Measurements from ENCODE around the gene MAGOH. TPM values are rescaled to one million over a fixed set of nuclear protein-coding genes. Genes with fewer than 3 reads are reported as not detected.

The MAGOH gene
- total and polyA plus RNA-seq, 2 of the 13 experiments (the other 11 are each of a cell fraction or from before 2014, with no cell fraction given), result 24.1 to 87.0 TPM

DNA sequence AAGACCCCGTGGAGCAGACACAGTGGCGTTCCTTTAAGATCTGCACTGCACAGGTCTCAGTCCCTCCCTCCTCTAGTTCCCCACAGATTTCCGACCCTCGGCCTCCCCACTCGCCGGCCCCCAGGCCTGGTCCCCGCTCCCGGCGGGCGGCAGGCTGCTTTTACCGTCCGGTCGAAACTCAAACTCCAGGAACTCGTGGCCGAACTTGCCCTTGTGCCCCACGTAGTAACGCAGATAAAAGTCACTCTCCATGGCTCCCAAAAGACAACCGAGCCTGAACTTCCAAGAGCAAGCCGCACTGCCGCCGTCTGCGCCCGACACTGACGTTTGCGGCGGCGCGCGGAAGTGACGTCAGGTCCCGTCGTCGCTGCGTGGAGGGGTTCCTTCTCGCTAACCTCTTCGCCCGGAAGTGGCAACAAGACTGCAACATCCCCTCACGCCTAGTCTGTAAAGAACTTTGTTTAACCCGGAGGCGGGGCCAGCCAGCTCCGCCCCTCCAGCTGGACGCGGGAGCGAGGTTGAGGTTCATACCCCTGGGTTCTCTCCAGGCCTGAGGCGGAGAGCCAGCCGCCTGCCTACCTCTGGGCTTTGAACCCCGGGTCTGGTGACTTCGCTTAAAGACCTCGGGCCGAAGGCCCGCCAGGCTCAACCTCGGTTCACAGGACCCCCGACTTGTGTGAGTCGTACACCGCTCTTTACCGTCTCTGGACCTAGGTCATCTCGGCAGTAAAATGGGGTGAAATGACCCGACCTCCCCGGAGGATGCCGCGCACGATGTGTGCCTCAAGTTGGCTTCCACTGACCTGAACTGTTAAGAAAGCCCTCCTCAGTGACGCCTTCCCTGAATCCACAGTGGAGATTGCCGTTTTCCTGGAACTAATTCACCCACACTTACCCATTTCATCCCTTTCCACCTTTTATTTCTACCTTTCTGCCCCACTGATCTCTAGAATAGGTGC lies at the start of gene MAGOH (continued):
- TF ChIP-seq SMAD1 (CRISPR knock-in tag; IDR thresholded peaks at IDR 0.05; ENCODE audit: borderline replicate concordance, low read depth) (peak; percentile 70; the same call in 1 of the 2 replicates), MBD4 (IDR thresholded peaks at IDR 0.05; ENCODE audit: borderline replicate concordance, low read length) (no peak), FOXO1 (CRISPR knock-in tag; IDR thresholded peaks at IDR 0.05) (peak; percentile 79), RXRB (CRISPR knock-in tag; IDR thresholded peaks at IDR 0.05; ENCODE audit: borderline replicate concordance) (peak; percentile 56; the same call in 1 of the 2 replicates), NR2F2 (IDR thresholded peaks at IDR 0.05; ENCODE audit: borderline replicate concordance, low read depth) (no peak), ZMYM3 (CRISPR knock-in tag; IDR thresholded peaks at IDR 0.05) (no peak), IRX3 (CRISPR knock-in tag; IDR thresholded peaks at IDR 0.05; ENCODE audit: borderline replicate concordance, low read depth) (peak; percentile 60; the same call in 1 of the 2 replicates), SP4 (CRISPR knock-in tag; IDR thresholded peaks at IDR 0.05) (peak; percentile 92), NFATC3 (CRISPR knock-in tag; IDR thresholded peaks at IDR 0.05) (no peak), BRD4 (CRISPR knock-in tag; IDR thresholded peaks at IDR 0.05) (peak; percentile 67; the same call in 1 of the 2 replicates), SRSF9 (IDR thresholded peaks at IDR 0.05; ENCODE audit: borderline replicate concordance, insufficient read depth, low read depth, low read length, poor library complexity, severe bottlenecking) (no peak), RBM22 (optimal IDR thresholded peaks at IDR 0.05; ENCODE audit: low read length) (no peak), ZNF781 (CRISPR knock-in tag; IDR thresholded peaks at IDR 0.05; ENCODE audit: borderline replicate concordance, not compliant biosample characterization) (no peak), MAF1 (CRISPR knock-in tag; IDR thresholded peaks at IDR 0.05; ENCODE audit: borderline replicate concordance) (no peak), ZFY (CRISPR knock-in tag; IDR thresholded peaks at IDR 0.05) (peak; percentile 98), BRCA1 (CRISPR knock-in tag; IDR thresholded peaks at IDR 0.05) (0 out of 2 replicates have a peak, but pooled peaks have one; percentile 62), MIXL1 (CRISPR knock-in tag; IDR thresholded peaks at IDR 0.05) (peak; percentile 54; the same call in 1 of the 2 replicates), ZNF678 (CRISPR knock-in tag; IDR thresholded peaks at IDR 0.05) (no peak), ZNF253 (CRISPR knock-in tag; IDR thresholded peaks at IDR 0.05; ENCODE audit: borderline replicate concordance) (no peak)
- TF ChIP-seq, protein P1, sequence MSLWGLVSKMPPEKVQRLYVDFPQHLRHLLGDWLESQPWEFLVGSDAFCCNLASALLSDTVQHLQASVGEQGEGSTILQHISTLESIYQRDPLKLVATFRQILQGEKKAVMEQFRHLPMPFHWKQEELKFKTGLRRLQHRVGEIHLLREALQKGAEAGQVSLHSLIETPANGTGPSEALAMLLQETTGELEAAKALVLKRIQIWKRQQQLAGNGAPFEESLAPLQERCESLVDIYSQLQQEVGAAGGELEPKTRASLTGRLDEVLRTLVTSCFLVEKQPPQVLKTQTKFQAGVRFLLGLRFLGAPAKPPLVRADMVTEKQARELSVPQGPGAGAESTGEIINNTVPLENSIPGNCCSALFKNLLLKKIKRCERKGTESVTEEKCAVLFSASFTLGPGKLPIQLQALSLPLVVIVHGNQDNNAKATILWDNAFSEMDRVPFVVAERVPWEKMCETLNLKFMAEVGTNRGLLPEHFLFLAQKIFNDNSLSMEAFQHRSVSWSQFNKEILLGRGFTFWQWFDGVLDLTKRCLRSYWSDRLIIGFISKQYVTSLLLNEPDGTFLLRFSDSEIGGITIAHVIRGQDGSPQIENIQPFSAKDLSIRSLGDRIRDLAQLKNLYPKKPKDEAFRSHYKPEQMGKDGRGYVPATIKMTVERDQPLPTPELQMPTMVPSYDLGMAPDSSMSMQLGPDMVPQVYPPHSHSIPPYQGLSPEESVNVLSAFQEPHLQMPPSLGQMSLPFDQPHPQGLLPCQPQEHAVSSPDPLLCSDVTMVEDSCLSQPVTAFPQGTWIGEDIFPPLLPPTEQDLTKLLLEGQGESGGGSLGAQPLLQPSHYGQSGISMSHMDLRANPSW (CRISPR knock-in tag; IDR thresholded peaks at IDR 0.05; ENCODE audit: borderline replicate concordance), result peak; percentile 74; the same call in 1 of the 2 replicates
- TF ChIP-seq, protein P2, sequence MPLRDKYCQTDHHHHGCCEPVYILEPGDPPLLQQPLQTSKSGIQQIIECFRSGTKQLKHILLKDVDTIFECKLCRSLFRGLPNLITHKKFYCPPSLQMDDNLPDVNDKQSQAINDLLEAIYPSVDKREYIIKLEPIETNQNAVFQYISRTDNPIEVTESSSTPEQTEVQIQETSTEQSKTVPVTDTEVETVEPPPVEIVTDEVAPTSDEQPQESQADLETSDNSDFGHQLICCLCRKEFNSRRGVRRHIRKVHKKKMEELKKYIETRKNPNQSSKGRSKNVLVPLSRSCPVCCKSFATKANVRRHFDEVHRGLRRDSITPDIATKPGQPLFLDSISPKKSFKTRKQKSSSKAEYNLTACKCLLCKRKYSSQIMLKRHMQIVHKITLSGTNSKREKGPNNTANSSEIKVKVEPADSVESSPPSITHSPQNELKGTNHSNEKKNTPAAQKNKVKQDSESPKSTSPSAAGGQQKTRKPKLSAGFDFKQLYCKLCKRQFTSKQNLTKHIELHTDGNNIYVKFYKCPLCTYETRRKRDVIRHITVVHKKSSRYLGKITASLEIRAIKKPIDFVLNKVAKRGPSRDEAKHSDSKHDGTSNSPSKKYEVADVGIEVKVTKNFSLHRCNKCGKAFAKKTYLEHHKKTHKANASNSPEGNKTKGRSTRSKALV (CRISPR knock-in tag; IDR thresholded peaks at IDR 0.05), result no peak
- TF ChIP-seq, protein P3, sequence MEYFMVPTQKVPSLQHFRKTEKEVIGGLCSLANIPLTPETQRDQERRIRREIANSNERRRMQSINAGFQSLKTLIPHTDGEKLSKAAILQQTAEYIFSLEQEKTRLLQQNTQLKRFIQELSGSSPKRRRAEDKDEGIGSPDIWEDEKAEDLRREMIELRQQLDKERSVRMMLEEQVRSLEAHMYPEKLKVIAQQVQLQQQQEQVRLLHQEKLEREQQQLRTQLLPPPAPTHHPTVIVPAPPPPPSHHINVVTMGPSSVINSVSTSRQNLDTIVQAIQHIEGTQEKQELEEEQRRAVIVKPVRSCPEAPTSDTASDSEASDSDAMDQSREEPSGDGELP (IDR thresholded peaks at IDR 0.05; ENCODE audit: borderline replicate concordance, low read depth), result peak; percentile 96
- TF ChIP-seq, protein P4, sequence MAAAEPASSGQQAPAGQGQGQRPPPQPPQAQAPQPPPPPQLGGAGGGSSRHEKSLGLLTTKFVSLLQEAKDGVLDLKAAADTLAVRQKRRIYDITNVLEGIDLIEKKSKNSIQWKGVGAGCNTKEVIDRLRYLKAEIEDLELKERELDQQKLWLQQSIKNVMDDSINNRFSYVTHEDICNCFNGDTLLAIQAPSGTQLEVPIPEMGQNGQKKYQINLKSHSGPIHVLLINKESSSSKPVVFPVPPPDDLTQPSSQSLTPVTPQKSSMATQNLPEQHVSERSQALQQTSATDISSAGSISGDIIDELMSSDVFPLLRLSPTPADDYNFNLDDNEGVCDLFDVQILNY (CRISPR knock-in tag; conservative IDR thresholded peaks at IDR 0.05), result 0 out of 2 replicates have a peak, but pooled peaks have one; percentile 18

Data from HepG2 (cell line).